Measurements from ENCODE around the gene AP1S1.
A peak's percentile ranks its signal among the peaks of the same experiment; 100 is the strongest.
"Not testable (repeated sequence)": the region's sequence is repeated elsewhere in the genome, so short reads cannot be mapped to it uniquely, and the experiment has no call there.

The AP1S1 gene

GRCh38 chr7:101171442-101171837 is 17.2 kb downstream of the AP1S1 start:
- DNase-seq: no peak

GRCh38 chr7:101172005-101172853 is 18.0 kb downstream of the AP1S1 start:
- DNase-seq: no peak

- DNase-seq: peak in 1 of 2 donors; percentile 28
These were observed 18.8 kb downstream of the AP1S1 start for GRCh38 chr7:101172854-101173751.

GRCh38 chr7:101173752-101174244 is 19.5 kb downstream of the AP1S1 start:
- peak in 1 of 2 donors; percentile 45 for DNase-seq

GRCh38 chr7:101174322-101174854 is 20.1 kb downstream of the AP1S1 start:
- DNase-seq: no peak

GRCh38 chr7:101175664-101176063 is 21.4 kb downstream of the AP1S1 start:
- no peak for DNase-seq

- no peak for DNase-seq
These were observed 23.4 kb downstream of the AP1S1 start for GRCh38 chr7:101177644-101178043.

GRCh38 chr7:101179117-101179516 is 24.8 kb downstream of the AP1S1 start:
- no peak for DNase-seq

GRCh38 chr7:101179713-101180112 is 25.4 kb downstream of the AP1S1 start:
- no peak for DNase-seq

GRCh38 chr7:101180130-101180755 is 26.0 kb downstream of the AP1S1 start, which contains the start of gene NAT16:
Gene NAT16 (minus strand): TSS chr7:101180293. CDS start chr7:101174807, 5,486 bp downstream.
- DNase-seq: no peak

GRCh38 chr7:101185258-101185839 is 31.1 kb downstream of the AP1S1 start:
- no peak for DNase-seq

GRCh38 chr7:101186194-101186593 is 31.9 kb downstream of the AP1S1 start:
- DNase-seq: no peak

- DNase-seq: no peak
These were observed 32.7 kb downstream of the AP1S1 start for GRCh38 chr7:101186844-101187428.

GRCh38 chr7:101189109-101189508 is 34.8 kb downstream of the AP1S1 start:
- DNase-seq: no peak

- no peak for DNase-seq
These were observed 41.6 kb downstream of the AP1S1 start for GRCh38 chr7:101195884-101196283.

- no peak for DNase-seq
These were observed 43.7 kb downstream of the AP1S1 start for GRCh38 chr7:101197991-101198390.

GRCh38 chr7:101198476-101198875 is 44.2 kb downstream of the AP1S1 start:
- DNase-seq: no peak

GRCh38 chr7:101199522-101199921 is 45.2 kb downstream of the AP1S1 start:
- DNase-seq: not testable (repeated sequence)

GRCh38 chr7:101200504-101200861 is 46.2 kb downstream of the AP1S1 start:
- DNase-seq: no peak

- no peak for DNase-seq
These were observed 46.8 kb downstream of the AP1S1 start, which contains the start of gene MOGAT3 for GRCh38 chr7:101200862-101201599. Gene MOGAT3 (minus strand): TSS chr7:101201036. CDS start chr7:101200854, 182 bp downstream.

All from bone marrow (tissue), 2 donors.